H1 (cell line): ENCODE results near the gene OS9. TPM values are rescaled to one million over a fixed set of nuclear protein-coding genes. Genes with fewer than 3 reads are reported as not detected.

ENCODE experiments used
- CTCF ChIA-PET: fragments of 300-600 bp; sonication (Branson Sonifier 250); formaldehyde crosslinking; loops from one replicate; lab custom pipeline; 2021; ENCODE audit not compliant: partially characterized antibody; lab: Charles Lee
- POLR2A ChIA-PET: fragments of 300-600 bp; sonication (Branson Sonifier 250); formaldehyde crosslinking; loops from one replicate; lab custom pipeline; 2021; ENCODE audit warnings: inconsistent platforms; ENCODE audit not compliant: partially characterized antibody; lab: Charles Lee
- DNase-seq, 2 experiments: peaks; one replicate each; pipeline versions ENCODE4 v3.0.0 to v3.0.0-alpha.2; 2010 to 2022; ENCODE audit warnings: low spot score in 2 of 2, low read depth in 1 of 2, mixed read lengths in 1 of 2
- FAIRE-seq: peaks from 2 replicates; lab custom pipeline; 2011; peaks lifted over from hg19 to GRCh38; lab: Jason Lieb, UNC
- H2AFZ ChIP-seq: 2 replicates; pipeline ENCODE4 v1.8.1; 2012; ENCODE audit warnings: low read length, inconsistent platforms
- H2AK5ac ChIP-seq: 2 replicates; pipeline ENCODE4 v1.6.1; 2013; ENCODE audit warnings: low read depth, low read length
- H2BK120ac ChIP-seq: replicated peaks from 2 replicates; pipeline ENCODE3; 2013; ENCODE audit warnings: low read depth, low read length, inconsistent platforms
- H2BK12ac ChIP-seq: 2 replicates; pipeline ENCODE4 v1.6.1; 2013; ENCODE audit warnings: low read depth, low read length
- H2BK15ac ChIP-seq: 2 replicates; pipeline ENCODE4 v1.6.1; 2013; ENCODE audit warnings: low read length
- H2BK20ac ChIP-seq: 2 replicates; pipeline ENCODE4 v1.6.1; 2013; ENCODE audit warnings: low read length
- H2BK5ac ChIP-seq: 2 replicates; pipeline ENCODE4 v1.6.1; 2013; ENCODE audit warnings: low read depth, low read length
- H3K14ac ChIP-seq: 2 replicates; pipeline ENCODE4 v1.6.1; 2013; ENCODE audit warnings: inconsistent platforms; ENCODE audit not compliant: insufficient read length
- H3K18ac ChIP-seq: 2 replicates; pipeline ENCODE4 v1.6.1; 2013; ENCODE audit warnings: low read length; ENCODE audit errors: extremely low read depth
- H3K23ac ChIP-seq: 2 replicates; pipeline ENCODE4 v1.6.1; 2013; ENCODE audit warnings: inconsistent platforms; ENCODE audit not compliant: insufficient read length
- H3K23me2 ChIP-seq: 2 replicates; pipeline ENCODE4 v1.6.1; 2013; ENCODE audit warnings: low read depth, low read length
- H3K27ac ChIP-seq: 2 replicates; pipeline ENCODE4 v1.6.1; 2011; ENCODE audit warnings: low read depth, low read length, inconsistent platforms
- H3K27me3 ChIP-seq, 4 experiments: replicated peaks in 1 of 4; 1 replicate in 1 of 4; 2 replicates in 3 of 4; pipeline versions ENCODE4 v1.6.1 to v1.8.1; 2011 to 2013; ENCODE audit warnings: low read length in 3 of 4, mild to moderate bottlenecking in 3 of 4, inconsistent platforms in 2 of 4, mixed read lengths in 2 of 4, moderate library complexity in 1 of 4; ENCODE audit not compliant: control insufficient read depth in 3 of 4, insufficient read depth in 3 of 4; ENCODE audit errors: extremely low read depth in 1 of 4
- H3K36me3 ChIP-seq, 4 experiments: 2 replicates each; pipeline versions ENCODE4 v1.6.1 to v1.8.1; 2011 to 2013; ENCODE audit warnings: mild to moderate bottlenecking in 4 of 4, low read length in 3 of 4, moderate library complexity in 2 of 4, control low read depth in 1 of 4, inconsistent platforms in 1 of 4; ENCODE audit not compliant: insufficient read depth in 4 of 4, control insufficient read depth in 2 of 4
- H3K4ac ChIP-seq: replicated peaks from 2 replicates; pipeline ENCODE3; 2013; ENCODE audit warnings: low read length, low read depth, mixed read lengths, inconsistent platforms; ENCODE audit not compliant: insufficient read length
- H3K4me1 ChIP-seq, 4 experiments: replicated peaks in 1 of 4; 1 replicate in 1 of 4; 2 replicates in 3 of 4; pipeline versions ENCODE4 v1.6.1 to v1.8.1; 2011 to 2013; ENCODE audit warnings: low read length in 3 of 4, inconsistent platforms in 2 of 4, mixed read lengths in 1 of 4; ENCODE audit not compliant: insufficient read depth in 4 of 4, control insufficient read depth in 3 of 4
- H3K4me2 ChIP-seq, 2 experiments: 2 replicates each; pipeline versions ENCODE4 v1.6.1 to v1.8.1; 2011 to 2013; ENCODE audit warnings: low read depth in 2 of 2, low read length in 2 of 2, control low read depth in 1 of 2, inconsistent platforms in 1 of 2, mild to moderate bottlenecking in 1 of 2; ENCODE audit not compliant: insufficient read depth in 1 of 2
- H3K4me3 ChIP-seq, 4 experiments: fragments of 200-600, 300-600 bp in 1 of 4; sonication (generic), shearing (Covaris generic), sonication (Bioruptor Twin) in 1 of 4; 2 replicates each; pipeline versions ENCODE4 v1.5.1 to v1.8.1; 2011 to 2016; ENCODE audit warnings: low read length in 4 of 4, low read depth in 3 of 4, control low read depth in 2 of 4, inconsistent platforms in 2 of 4, mild to moderate bottlenecking in 2 of 4, mixed read lengths in 1 of 4, moderate library complexity in 1 of 4; ENCODE audit not compliant: insufficient read depth in 2 of 4; ENCODE audit errors: extremely low read depth in 1 of 4
- H3K56ac ChIP-seq: replicated peaks from 2 replicates; pipeline ENCODE3; 2013; ENCODE audit warnings: low read depth, mild to moderate bottlenecking, mixed read lengths, low read length, inconsistent platforms; ENCODE audit not compliant: insufficient read length
- H3K79me1 ChIP-seq: 2 replicates; pipeline ENCODE4 v1.6.1; 2013; ENCODE audit warnings: low read depth, low read length, control low read depth
- H3K79me2 ChIP-seq, 2 experiments: 2 replicates each; pipeline versions ENCODE4 v1.6.1 to v1.8.1; 2012 to 2013; ENCODE audit warnings: low read length in 2 of 2, mild to moderate bottlenecking in 2 of 2, inconsistent platforms in 1 of 2; ENCODE audit not compliant: insufficient read depth in 2 of 2, control insufficient read depth in 1 of 2
- H3K9ac ChIP-seq, 4 experiments: replicated peaks in 1 of 4; 1 replicate in 1 of 4; 2 replicates in 3 of 4; pipeline versions ENCODE4 v1.6.1 to v1.8.1; 2011 to 2013; ENCODE audit warnings: low read depth in 3 of 4, low read length in 3 of 4, control low read depth in 2 of 4, mild to moderate bottlenecking in 2 of 4, moderate library complexity in 2 of 4, inconsistent platforms in 1 of 4; ENCODE audit errors: extremely low read depth in 1 of 4
- H3K9me3 ChIP-seq, 2 experiments: 2 replicates each; pipeline versions ENCODE4 v1.6.1 to v1.8.1; 2012 to 2013; ENCODE audit warnings: mild to moderate bottlenecking in 2 of 2, moderate library complexity in 2 of 2, control low read depth in 1 of 2, inconsistent platforms in 1 of 2, low read depth in 1 of 2, low read length in 1 of 2, mixed read lengths in 1 of 2; ENCODE audit not compliant: insufficient read depth in 2 of 2
- H4K20me1 ChIP-seq, 2 experiments: replicated peaks in 1 of 2; 2 replicates each; pipeline versions ENCODE3 to v1.8.1; 2011 to 2013; ENCODE audit warnings: inconsistent platforms in 2 of 2, low read length in 2 of 2, mild to moderate bottlenecking in 1 of 2; ENCODE audit not compliant: insufficient read depth in 2 of 2, control insufficient read depth in 1 of 2
- H4K5ac ChIP-seq: 2 replicates; pipeline ENCODE4 v1.6.1; 2013; ENCODE audit warnings: low read length, low read depth, mixed read lengths, inconsistent platforms; ENCODE audit not compliant: insufficient read length
- H4K8ac ChIP-seq: 2 replicates; pipeline ENCODE4 v1.8.0; 2013; ENCODE audit warnings: mild to moderate bottlenecking, moderate library complexity, low read length, inconsistent platforms; ENCODE audit not compliant: insufficient read depth; ENCODE audit errors: extremely low read depth
- H4K91ac ChIP-seq: replicated peaks from 2 replicates; pipeline ENCODE3; 2013; ENCODE audit warnings: low read length, mixed read lengths, inconsistent platforms; ENCODE audit not compliant: insufficient read length
- E2F6 ChIP-seq: IDR thresholded peaks from 2 replicates; pipeline ENCODE4 v1.6.1; 2012; ENCODE audit warnings: inconsistent platforms
- FOSL1 ChIP-seq: IDR thresholded peaks from 2 replicates; pipeline ENCODE4 v1.6.1; 2011; ENCODE audit warnings: mild to moderate bottlenecking, low read depth, low read length, moderate library complexity; ENCODE audit not compliant: insufficient read depth
- HDAC2 ChIP-seq, 2 experiments: fragments of 300-600 bp in 1 of 2; sonication (generic) in 1 of 2; IDR thresholded peaks; 2 replicates each; pipeline ENCODE4 v1.6.1; 2011 to 2012; ENCODE audit warnings: low read depth in 2 of 2, low read length in 2 of 2, mild to moderate bottlenecking in 2 of 2, moderate library complexity in 2 of 2, borderline replicate concordance in 1 of 2, inconsistent platforms in 1 of 2
- HDAC6 ChIP-seq: IDR thresholded peaks from one replicate; pipeline ENCODE4 v1.7.1; 2012; ENCODE audit warnings: low read depth, mild to moderate bottlenecking, inconsistent platforms, low read length, moderate library complexity
- JUN ChIP-seq: IDR thresholded peaks from 2 replicates; pipeline ENCODE4 v1.6.1; 2011; ENCODE audit warnings: low read depth, mild to moderate bottlenecking, improper control_type of control experiment, low read length
- KDM1A ChIP-seq: fragments of 200-600, 300-600 bp; sonication (generic); IDR thresholded peaks from 2 replicates; pipeline ENCODE4 v1.7.1; 2016; ENCODE audit warnings: mild to moderate bottlenecking, low read length, borderline replicate concordance
- RAD21 ChIP-seq, 2 experiments: IDR thresholded peaks in 1 of 2; conservative IDR thresholded peaks in 1 of 2; 2 replicates each; pipeline ENCODE4 v1.6.1; 2011; ENCODE audit warnings: low read depth in 2 of 2, low read length in 2 of 2, improper control_type of control experiment in 1 of 2, inconsistent platforms in 1 of 2, mild to moderate bottlenecking in 1 of 2, moderate library complexity in 1 of 2
- RBBP5 ChIP-seq: IDR thresholded peaks from 2 replicates; pipeline ENCODE4 v1.7.1; 2012; ENCODE audit warnings: low read depth, mild to moderate bottlenecking, inconsistent platforms, low read length, moderate library complexity, borderline replicate concordance
- SAP30 ChIP-seq: fragments of 300-600 bp; sonication (generic); IDR thresholded peaks from 2 replicates; pipeline ENCODE4 v1.7.1; 2012; ENCODE audit warnings: low read length, moderate library complexity, mild to moderate bottlenecking, inconsistent platforms; ENCODE audit not compliant: insufficient read depth, insufficient replicate concordance
- YY1 ChIP-seq: IDR thresholded peaks from 2 replicates; pipeline ENCODE4 v1.6.1; 2011; ENCODE audit warnings: low read depth, mild to moderate bottlenecking, low read length
- WGBS, 2 experiments: shearing (Covaris generic) in 1 of 2; methylation state at CpG; one replicate each; pipeline versions ENCODE4 v1.1.6 to v1.1.7; 2013 to 2015; ENCODE audit warnings: low lambda C conversion rate in 2 of 2, mixed read lengths in 2 of 2, inconsistent platforms in 1 of 2, low coverage in 1 of 2, missing lambda C conversion rate in 1 of 2; ENCODE audit not compliant: insufficient replicate concordance in 2 of 2, insufficient coverage in 1 of 2, insufficient read length in 1 of 2; ENCODE audit errors: extremely low coverage in 1 of 2, missing lambda C conversion rate in 1 of 2; 5-methylcytosine and 5-hydroxymethylcytosine counted together
- polyA plus RNA-seq, 7 experiments: library from polyadenylated mRNA; depleted of rRNA in 3 of 7; stranded (reverse) in 5 of 7; unstranded in 2 of 7; fragments of >200 nt in 5 of 7; fragments of 200-250 nt in 2 of 7; gene quantifications; 1 replicate in 5 of 7; 2 replicates in 1 of 7; 4 replicates in 1 of 7; pipeline versions ENCODE4 v1.2.1 to v1.2.3, GENCODE V29; 2011 to 2013; ENCODE audit warnings: missing spikeins in 2 of 7, mixed read lengths in 2 of 7
- total RNA-seq: library from RNA; stranded (reverse); fragmentation: NEBNext Ultra II Directional; extraction: Animal tissue kit (Norgen Biotek cat#: 25700); gene quantifications from 2 replicates; pipeline ENCODE4 v1.2.1, GENCODE V29; 2021

OS9 gene
- total and polyA plus RNA-seq, 2 of the 8 experiments (the other 6 are each of a cell fraction or from before 2014, with no cell fraction given) = 71.0 to 108 TPM

GRCh38 chr12:57758552-57759359 is 64.8 kb downstream of the OS9 start:
- Histone ChIP-seq H3K56ac (no peak overlapping the region), H3K4me3 (no peak overlapping the region), H3K9ac (no peak overlapping the region), H4K91ac (no peak overlapping the region), H3K9me3 (no peaks in the 10 kb centered on the region), H2BK20ac (no peak overlapping the region), H3K27ac (no peak overlapping the region), H2AFZ (no peak overlapping the region), H2BK120ac (no peak overlapping the region), H4K5ac (no peak overlapping the region), H3K4me2 (no peak overlapping the region), H2BK5ac (no peak overlapping the region), H2BK12ac (no peak overlapping the region), H4K8ac (no peak overlapping the region), H3K23me2 (peaks cover 7% of the 10 kb centered on the region), H4K20me1 (peaks cover 3 to 15% of the 10 kb centered on the region in 2 experiments), H3K79me2 (no peaks in the 10 kb centered on the region), H3K18ac (no peak overlapping the region), H3K27me3 (peaks cover 8 to 34% (median 28%) of the 10 kb centered on the region in 4 experiments), H3K4ac (no peak overlapping the region), H2AK5ac (no peak overlapping the region), H2BK15ac (no peak overlapping the region), H3K36me3 (peaks cover 0 to 4% (median 0%) of the 10 kb centered on the region in 4 experiments; a peak in 2 of 8 replicates), H3K79me1 (no peaks in the 10 kb centered on the region), H3K4me1 (peaks cover 2 to 16% (median 4%) of the 10 kb centered on the region in 4 experiments), H3K23ac (no peak overlapping the region), H3K14ac (no peak overlapping the region)
- ChIA-PET POLR2A (interaction anchor here (0.6 to 5.4 kb wide), 9 partner anchors 8 to 153 kb away, joined by 3 to 21 read pairs (median 3); partner anchors contain the start of genes EEF1AKMT3, METTL1 and TSPAN31), CTCF (interaction anchor here (0.8 to 3.9 kb wide), 13 partner anchors 8 to 140 kb away, joined by 3 to 28 read pairs (median 7); partner anchors contain the start of genes CYP27B1, EEF1AKMT3, METTL1 and TSFM)
- 89% methylated on average over 25 of the region's 25 CpGs; no CpG with 5 or more reads in 1 of the 2 experiments for WGBS, 2 experiments
- FAIRE-seq = no peak
- no peak for DNase-seq
- TF ChIP-seq KDM1A = no peak
- no peak for TF ChIP-seq SAP30
- TF ChIP-seq JUN = no peak
- no peak for TF ChIP-seq HDAC6
- TF ChIP-seq HDAC2 (IDR thresholded peaks at IDR 0.05; ENCODE audit: borderline replicate concordance in 1 of 2, low read depth in 2 of 2, low read length in 2 of 2) = no peak
- TF ChIP-seq RAD21 (IDR thresholded peaks at IDR 0.05 in 1 of 2, conservative IDR thresholded peaks at IDR 0.05 in 1 of 2; ENCODE audit: low read depth in 2 of 2, low read length in 2 of 2) = no peak
- TF ChIP-seq RBBP5 = no peak
- no peak for TF ChIP-seq YY1
- TF ChIP-seq E2F6 = no peak
- TF ChIP-seq FOSL1 = no peak
